IPS-11a (cell line): ENCODE results near the gene XRCC5.
"Not testable (repeated sequence)": the region's sequence is repeated elsewhere in the genome, so short reads cannot be mapped to it uniquely, and the experiment has no call there.

Experiments
- H3K4me3 ChIP-seq: one replicate; pipeline ENCODE4 v1.5.1; 2013; ENCODE audit warnings: low read depth, low read length, control low read depth

XRCC5 gene

DNA sequence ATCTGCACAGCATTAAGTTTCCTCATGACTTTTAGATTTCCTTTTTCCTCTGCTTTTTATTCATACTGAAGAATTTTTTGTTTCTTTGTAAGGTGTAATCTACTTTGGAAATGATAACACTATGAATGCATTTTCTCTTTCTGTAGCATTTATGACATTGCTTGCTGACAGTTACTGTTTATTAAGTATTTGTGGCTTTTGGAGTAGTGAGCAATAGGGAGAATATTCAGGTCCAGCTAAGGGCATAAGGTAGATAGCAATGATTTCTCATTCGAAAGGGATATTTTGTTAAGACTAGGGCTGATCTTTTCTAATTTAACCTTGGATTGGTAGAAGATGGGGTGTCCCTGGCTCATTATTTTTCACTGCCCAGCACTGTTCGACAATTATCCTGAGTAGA lies 80.3 kb downstream of the XRCC5 start:
- H3K4me3 ChIP-seq, result no peak overlapping the region

DNA sequence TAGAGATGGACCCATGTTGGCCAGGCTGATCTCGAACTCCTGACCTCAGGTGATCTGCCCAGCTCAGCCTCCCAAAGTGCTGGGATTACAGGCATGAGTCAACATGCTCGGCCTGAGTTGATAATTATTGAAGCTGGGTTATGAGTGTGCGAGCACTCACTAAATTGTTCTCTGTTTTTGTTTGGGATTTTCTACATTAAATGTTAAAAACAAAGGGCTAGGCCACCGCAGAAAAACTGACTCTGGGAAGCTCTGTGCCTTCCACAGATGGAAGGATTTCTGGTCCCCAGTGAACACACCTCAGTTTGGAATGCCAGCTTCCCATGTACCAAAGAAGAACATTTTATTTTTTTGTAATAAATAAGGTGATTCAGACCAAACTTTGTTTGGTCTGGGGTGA lies 83.0 kb downstream of the XRCC5 start:
- no peak overlapping the region for H3K4me3 ChIP-seq

DNA sequence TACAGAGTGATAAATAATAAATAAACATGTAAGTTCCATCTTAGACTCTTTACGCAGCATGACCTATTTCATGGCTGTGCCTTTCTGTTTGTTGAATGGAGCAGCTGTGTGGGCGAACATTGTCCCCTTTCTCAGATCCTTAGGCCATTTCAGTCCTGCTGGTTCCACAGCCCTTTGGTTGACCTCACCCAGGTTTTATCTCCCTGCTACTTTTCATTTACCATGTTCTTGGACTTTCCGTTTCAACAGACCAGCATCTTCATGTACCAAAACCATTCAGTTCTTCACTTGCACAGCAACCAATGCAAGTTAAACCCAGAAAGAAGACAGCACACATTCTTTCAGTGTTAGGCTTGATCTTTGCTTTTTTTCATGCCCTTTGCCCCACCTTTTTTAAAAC lies 83.8 kb downstream of the XRCC5 start:
- no peak overlapping the region for H3K4me3 ChIP-seq

DNA sequence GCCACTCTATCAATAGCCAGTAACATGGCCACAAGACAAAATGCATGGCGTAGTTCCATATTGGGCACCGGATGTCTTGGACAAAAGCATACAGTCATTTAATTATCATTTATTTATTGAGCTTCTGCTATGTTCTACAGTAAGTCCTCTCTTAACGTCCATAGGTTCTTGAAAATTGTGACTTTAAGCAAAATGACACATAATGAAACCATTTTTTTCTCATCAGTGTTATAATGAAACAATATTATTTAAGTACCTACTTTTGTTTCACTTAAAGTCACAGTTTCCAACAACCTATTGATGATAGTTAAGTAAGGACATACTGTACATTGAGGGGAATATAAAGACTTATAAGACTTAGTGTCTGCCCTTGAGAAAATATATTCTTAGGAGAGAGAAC lies 84.9 kb downstream of the XRCC5 start:
- no peak overlapping the region for H3K4me3 ChIP-seq

DNA sequence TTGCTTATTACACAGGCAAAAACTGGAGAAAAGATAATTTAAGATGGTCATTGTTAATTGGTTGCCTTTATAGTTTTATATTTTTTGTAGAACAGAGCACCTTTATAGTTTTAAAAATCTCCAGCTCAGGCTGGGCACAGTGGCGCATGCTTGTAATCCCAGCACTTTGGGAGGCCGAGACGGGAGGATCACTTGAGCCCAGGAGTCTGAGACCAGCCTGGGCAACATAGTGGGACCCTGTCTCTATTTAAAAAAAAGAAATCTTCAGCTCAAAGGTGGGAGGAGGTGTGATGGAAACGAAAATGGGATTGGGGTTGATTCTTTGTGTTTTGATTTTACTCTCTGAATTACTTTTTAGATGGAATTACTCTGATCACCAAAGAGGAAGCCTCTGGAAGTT lies 85.4 kb downstream of the XRCC5 start:
- H3K4me3 ChIP-seq, result no peak overlapping the region

DNA sequence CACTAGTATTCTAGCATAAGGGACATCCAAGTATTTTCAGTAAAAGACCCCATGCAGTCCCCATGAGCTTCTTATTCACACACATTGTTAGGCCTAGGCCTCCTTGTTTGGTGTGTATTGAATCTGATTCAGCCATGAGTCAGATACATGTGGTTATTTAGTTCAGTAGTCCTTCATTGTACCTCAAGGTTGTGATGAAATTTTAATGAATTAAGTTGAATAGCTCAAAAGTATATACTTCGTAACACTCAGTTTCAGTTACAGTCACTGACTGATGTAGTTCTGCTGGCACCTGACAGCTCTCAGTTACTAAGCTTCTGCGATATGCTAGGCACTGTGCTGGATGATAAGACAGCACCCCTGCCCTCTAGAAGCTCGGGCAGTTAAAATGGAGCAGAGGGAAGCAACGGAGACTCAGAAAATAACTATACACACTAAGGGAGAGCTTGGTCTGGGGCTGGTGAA lies 86.4 kb downstream of the XRCC5 start:
- no peak overlapping the region for H3K4me3 ChIP-seq

DNA sequence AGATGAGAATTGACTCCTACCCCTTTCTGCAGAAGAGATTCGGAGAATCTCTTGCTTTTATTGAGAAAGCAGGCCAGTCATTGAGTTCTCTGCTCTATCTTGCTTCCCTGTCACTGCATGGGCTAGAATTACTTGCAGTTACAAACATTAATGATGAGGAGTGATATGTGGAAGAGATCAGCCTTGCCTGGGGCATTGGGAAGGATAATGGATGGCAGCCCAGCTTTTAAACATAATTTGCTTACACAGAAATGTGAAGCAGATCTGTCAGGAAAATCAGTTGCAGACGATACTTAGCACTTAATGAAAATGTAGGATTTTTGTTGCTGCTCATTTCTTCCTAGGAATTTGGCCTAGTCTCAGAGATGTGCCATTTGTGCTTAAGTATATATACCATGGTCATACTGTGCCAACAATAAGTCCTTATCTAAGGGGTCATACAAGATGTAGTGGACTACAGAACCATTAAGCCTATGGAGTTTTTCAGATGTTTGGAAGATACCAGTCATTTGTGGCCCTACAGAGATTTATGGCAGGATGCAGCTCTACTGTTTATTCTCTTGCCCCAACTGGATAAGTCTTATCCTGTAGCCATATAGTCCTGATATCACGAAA lies 92.7 kb downstream of the XRCC5 start:
- H3K4me3 ChIP-seq, result no peak overlapping the region

DNA sequence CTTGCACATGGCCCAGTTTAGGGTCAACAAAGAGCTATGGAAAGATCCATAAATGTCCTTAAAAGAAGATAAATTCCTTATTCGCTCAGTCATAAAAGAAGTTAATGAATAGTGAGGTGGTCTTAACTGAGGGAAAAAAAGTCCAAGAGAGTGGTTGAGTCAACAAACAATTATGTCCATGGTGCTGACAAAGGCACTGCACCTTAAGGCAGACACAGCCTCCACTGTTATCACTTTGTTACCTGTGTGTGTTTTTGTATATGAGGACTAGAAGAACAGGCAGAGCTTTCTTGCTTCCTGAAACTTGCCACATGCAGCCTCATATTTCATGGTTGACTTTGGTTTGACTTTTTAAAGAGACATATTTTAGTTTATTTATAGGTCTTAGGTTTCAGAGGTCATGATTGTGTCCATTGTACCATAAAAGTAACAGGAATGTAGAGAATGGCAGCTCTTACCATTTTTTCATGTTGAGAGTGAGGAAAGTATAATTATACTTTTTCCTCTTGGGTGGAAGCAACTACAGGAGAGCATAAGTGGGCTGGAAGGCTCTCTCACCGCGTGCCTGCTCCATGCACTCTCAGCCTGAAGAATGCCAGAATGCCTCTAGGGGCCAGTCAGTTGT lies 93.6 kb downstream of the XRCC5 start:
- no peak overlapping the region for H3K4me3 ChIP-seq

DNA sequence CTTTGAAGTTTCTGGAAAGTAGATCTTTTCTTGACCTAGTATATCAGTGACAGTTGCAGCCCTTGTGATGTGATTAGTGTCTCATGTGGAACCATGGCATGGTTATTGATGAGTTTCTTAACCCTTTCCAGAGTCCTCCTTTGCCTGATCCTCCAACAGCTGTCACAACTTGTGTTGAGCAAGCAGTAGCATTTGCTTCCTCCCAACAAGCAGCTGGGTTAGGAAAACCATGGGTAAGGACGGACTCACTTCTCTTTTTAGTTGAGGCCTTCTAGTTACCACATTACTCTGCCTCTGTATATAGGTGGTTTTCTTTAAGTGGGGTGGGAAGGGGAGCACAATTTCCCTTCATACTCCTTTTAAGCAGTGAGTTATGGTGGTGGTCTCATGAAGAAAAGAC lies 96.3 kb downstream of the XRCC5 start:
- H3K4me3 ChIP-seq, result no peak overlapping the region

DNA sequence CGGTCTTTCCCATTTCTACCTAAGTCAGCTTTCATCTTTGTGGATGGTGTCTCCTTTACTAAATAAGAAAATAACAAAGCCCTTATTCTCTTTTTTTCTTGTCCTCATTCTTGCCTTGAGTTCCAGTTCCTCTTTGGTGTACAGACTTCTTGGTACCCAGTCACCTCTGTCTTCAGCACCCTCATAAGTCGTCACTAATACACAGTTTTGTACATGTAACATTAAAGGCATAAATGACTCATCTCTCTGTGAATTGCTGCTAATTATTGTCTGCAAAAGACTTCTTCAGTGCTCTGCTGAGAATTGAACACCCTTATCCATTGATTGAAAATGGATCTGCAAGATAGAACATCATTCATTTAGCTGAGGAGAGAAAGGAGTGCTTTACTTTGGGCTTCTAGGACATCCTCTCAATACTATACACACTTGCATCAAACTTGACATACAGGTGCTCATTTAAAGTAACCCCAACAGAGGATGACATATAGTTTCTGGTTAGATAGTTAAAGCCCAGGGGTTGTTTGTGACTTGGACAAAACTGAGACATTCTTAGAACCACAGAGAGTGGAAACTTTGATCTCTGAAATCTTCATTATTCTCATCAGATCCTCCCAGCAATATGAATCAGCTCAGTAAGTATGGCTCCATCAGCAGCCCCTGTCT lies 97.0 kb downstream of the XRCC5 start:
- no peak overlapping the region for H3K4me3 ChIP-seq

DNA sequence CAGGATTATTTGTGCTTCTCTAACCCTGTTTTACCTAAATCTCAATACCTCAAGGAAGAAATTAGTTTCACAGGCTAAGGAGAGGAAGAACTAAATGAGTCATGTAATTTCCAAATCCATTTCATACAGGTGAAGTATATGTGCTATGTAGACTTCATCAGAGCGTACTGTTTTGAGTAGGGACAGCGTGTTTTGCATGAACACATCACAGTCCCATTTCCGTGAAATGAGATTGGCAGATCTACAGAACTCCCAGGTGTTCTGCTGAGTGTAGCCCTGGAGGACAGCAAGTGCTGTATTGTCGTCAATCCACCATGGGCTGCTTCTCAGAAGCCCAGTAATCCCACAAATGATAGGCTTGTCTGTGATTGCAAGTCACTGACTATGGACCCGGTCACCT lies 97.7 kb downstream of the XRCC5 start:
- H3K4me3 ChIP-seq, result no peak overlapping the region

DNA sequence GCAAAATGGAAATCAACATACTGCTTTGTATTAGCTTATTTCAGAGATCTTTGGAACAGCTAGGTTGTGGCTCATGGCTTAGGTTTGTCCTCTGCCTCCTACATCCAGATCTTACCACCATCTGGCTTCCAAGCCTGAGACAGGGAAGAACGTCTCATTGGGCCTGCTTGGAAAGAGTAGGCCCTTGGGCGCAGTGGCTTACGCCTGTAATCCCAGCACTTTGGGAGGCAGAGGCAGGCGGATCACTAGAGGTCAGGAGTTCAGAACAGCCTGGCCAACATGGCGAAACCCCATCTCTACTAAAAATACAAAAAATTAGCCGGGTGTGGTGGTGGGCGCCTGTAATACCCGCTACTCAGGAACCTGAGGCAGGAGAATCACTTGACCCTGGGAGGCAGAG lies 99.5 kb downstream of the XRCC5 start:
- H3K4me3 ChIP-seq, result not testable (repeated sequence)

DNA sequence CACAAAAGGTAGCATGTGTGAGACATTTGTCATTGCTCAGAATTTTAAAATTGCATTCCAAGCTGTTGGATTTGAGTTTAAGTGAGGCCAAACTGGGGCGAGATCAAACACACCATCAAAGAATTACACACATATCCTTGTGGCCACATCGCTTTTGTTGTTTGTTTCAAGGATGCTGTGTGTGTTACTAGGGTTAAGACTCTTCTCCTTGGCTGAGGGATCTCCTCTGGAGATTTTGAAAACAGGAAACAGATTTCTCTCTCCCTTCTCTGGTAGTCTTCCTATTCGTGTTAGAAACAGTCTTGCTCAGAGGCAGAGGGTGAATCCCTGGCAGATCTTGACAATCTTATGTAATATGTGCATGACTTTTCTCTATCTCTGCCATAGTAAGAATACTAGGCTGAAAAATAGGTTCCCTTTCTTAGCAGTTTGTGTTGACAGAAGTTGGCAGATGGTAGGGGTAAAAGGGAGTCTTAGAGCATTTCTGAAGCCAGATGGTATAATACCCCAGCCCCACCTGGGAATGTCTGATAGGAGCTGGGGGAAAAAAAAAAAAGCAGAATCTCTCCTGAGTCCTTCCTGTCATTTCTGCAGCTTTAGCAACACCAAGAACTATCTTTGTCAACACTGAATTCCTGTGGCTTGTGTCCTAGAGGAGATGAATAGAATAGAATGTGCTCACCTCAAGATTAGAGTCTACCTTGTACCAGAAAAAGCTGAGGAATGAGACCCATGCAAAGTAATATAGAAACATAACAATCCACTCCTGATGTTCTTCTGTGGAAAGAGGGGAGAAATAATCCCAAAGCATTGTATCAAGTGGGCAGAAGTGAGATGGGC lies 101.8 kb downstream of the XRCC5 start:
- no peak overlapping the region for H3K4me3 ChIP-seq

DNA sequence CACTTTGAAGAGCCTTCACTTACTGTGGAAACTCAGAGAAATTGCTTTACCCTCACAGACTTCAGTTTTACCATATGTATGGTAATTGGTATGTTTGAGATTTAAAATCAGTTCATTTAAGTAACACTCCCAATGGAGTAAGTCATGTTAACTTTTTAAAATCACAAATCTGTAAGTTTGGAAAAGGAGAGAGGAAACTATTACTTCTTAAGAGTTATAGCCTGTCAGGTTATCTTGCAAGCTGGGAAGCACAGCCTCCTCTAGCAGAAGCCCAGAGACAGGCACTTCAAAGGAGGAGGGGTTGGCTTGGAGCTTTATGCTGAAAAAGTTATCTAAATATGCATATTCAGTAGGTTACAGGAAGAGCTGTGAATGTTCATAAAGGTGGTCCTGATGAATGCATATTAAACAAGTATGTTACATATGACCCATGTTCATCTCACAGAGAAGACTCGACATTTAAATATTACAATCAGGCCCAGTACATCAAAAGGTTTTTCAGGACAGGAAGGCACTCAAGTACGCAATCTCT lies 102.5 kb downstream of the XRCC5 start:
- no peak overlapping the region for H3K4me3 ChIP-seq

DNA sequence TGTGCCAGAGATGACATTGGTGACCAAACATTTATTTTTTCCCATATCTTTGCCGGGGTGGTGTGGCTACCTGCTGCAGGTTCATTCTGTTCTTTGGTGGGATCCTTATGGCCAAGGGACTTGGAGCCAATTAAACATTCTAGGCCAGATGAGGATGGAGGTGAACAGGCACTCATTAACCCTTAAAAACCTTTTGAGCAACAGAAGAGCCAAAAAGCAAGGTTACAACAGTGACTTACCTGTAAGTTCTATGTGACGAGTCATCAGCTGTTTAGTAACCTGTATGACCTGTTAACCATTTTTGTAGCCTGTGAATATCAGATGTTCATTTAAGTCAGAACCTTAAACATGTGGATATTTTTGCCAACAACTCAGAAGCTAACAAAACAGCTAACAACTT lies 105.6 kb downstream of the XRCC5 start:
- H3K4me3 ChIP-seq, result no peak overlapping the region

DNA sequence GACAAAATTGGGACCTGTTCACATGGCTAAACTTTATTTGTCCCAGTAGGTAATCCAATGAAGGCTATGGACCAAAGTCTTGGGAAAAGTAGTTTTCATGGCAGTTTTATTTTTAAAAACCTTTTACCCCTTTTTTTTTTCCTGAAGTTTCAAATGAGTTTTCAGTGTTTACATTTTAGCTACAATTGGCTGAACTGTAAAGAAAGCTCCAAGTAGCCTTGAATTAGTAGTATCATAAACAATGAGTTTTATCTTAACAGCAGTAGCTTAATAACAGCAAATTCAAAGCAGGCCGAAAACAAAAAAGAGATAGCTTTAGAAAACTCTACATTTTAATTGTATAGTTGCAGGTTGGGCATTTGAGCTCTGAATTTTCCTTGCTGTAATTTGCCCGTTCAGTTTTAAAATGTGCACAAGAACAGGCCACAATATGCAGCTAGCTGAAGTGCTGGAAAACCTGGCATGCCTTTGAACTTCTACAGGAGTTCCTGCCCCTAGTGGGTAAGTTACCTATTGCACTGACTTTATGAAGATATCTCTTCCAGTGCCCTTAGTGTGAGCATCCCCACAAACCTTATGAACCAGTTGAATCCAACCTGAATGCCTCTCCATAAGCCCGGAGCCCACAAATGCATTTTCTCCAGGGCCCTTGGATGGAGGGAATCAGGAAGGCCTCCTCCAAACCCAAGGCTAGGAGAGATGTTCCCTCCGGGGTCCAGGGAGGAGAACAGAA lies 106.7 kb downstream of the XRCC5 start:
- H3K4me3 ChIP-seq, result no peak overlapping the region

DNA sequence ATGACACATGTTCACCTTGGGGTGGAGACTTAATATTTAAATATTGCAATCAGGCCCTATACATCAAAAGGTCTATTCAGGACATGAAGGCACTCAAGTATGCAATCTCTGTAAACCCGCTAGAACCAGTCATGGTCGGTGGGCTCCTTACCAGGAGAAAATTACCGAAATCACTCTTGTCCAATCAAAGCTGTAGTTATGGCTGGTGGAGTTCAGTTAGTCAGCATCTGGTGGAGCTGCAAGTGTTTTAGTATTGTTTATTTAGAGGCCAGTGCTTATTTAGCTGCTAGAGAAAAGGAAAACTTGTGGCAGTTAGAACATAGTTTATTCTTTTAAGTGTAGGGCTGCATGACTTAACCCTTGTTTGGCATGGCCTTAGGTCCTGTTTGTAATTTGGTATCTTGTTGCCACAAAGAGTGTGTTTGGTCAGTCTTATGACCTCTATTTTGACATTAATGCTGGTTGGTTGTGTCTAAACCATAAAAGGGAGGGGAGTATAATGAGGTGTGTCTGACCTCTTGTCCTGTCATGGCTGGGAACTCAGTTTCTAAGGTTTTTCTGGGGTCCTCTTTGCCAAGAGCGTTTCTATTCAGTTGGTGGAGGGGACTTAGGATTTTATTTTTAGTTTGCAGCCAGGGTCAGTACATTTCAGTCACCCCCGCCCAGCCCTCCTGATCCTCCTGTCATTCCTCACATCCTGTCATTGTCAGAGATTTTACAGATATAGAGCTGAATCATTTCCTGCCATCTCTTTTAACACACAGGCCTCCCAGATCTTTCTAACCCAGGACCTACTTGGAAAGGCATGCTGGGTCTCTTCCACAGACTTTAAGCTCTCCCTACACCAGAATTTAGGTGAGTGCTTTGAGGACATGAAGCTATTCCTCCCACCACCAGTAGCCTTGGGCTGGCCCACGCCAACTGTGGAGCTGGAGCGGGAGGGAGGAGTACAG lies 108.1 kb downstream of the XRCC5 start:
- H3K4me3 ChIP-seq, result no peak overlapping the region

DNA sequence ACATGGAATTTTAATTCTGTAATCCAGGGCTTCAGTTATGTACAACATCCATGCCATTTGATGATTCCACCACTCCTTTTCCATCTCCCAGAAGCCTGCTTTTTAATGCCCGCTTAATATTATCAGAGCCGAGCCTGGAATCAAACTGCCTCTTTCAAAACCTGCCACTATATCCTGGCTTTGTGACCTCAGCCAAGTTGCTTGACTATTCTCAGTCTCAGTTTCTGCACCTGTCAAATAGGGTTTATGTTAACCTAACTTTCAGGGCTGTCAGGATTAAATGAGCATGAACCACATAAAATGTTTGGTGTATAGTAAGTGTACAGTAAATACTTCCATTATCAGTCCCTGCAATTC lies 108.7 kb downstream of the XRCC5 start:
- no peak overlapping the region for H3K4me3 ChIP-seq

DNA sequence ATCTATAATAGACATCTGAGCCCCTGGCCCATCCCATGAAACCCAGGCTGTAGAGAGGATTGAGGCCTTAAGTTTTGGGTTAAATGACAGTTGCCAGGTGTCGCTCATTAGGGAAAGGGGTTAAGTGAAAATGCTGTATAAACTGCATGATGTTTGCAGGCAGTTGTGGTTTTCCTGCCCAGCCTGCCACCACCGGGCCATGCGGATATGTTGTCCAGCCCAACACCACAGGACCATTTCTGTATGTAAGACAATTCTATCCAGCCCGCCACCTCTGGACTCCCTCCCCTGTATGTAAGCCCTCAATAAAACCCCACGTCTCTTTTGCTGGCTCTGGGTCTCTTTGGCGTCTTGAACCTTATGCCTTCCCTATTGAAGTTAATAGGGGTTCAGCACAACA lies 110.7 kb downstream of the XRCC5 start:
- no peak overlapping the region for H3K4me3 ChIP-seq

DNA sequence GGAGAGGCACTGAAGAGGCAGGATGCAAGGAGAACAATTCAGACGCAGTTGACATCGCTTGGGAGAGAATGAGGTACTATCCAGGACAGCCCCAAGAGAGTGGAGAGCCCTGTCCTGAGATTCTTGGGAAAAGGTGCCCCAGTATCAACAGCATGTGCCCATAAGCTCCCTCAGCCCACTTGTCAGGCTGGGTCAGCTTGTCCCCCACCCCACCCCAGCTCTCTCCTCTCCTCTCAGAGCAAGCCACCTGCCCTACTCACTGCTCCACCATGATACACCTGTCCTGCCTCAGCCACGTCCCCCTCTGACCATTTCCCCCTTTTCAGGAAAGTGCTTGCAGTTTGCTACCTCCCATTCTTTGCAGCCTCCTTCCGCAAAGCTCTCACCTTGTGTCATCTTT lies 111.8 kb downstream of the XRCC5 start:
- H3K4me3 ChIP-seq, result no peak overlapping the region
